Parathyroid adenoma (tissue), 2 donors: ENCODE results near the gene CCL5.

Experiments used
- H2AFZ ChIP-seq: fragments of 300-600 bp; sonication (generic); one replicate; pipeline ENCODE4 v1.7.0; 2017; ENCODE audit warnings: antibody characterized with exemption, mild to moderate bottlenecking
- H3K27ac ChIP-seq: fragments of 300-600 bp; sonication (generic); one replicate; pipeline ENCODE4 v1.7.0; 2017
- H3K27me3 ChIP-seq: fragments of 300-600 bp; sonication (generic); one replicate; pipeline ENCODE4 v1.7.0; 2017; ENCODE audit warnings: low read length; ENCODE audit not compliant: control insufficient read depth, insufficient read depth
- H3K36me3 ChIP-seq: fragments of 300-600 bp; sonication (generic); one replicate; pipeline ENCODE4 v1.7.0; 2017; ENCODE audit warnings: low read length; ENCODE audit not compliant: control insufficient read depth, insufficient read depth
- H3K4me1 ChIP-seq: fragments of 300-600 bp; sonication (generic); one replicate; pipeline ENCODE4 v1.7.0; 2017; ENCODE audit warnings: control low read depth
- H3K4me2 ChIP-seq: fragments of 300-600 bp; sonication (generic); one replicate; pipeline ENCODE4 v1.7.0; 2017; ENCODE audit warnings: low read length
- H3K4me3 ChIP-seq: fragments of 300-600 bp; sonication (generic); one replicate; pipeline ENCODE4 v1.7.0; 2017; ENCODE audit warnings: low read depth, low read length
- H3K79me2 ChIP-seq: fragments of 300-600 bp; sonication (generic); one replicate; pipeline ENCODE4 v1.7.0; 2017; ENCODE audit warnings: control low read depth
- H3K9ac ChIP-seq: fragments of 300-600 bp; sonication (generic); one replicate; pipeline ENCODE4 v1.7.0; 2017; ENCODE audit warnings: mild to moderate bottlenecking
- H3K9me3 ChIP-seq: fragments of 300-600 bp; sonication (generic); one replicate; pipeline ENCODE4 v1.7.0; 2017; ENCODE audit warnings: low read length; ENCODE audit not compliant: control insufficient read depth
- CTCF ChIP-seq: fragments of 300-600 bp; sonication (generic); IDR thresholded peaks from one replicate; pipeline ENCODE4 v1.7.0; 2017; ENCODE audit warnings: antibody characterized with exemption, mild to moderate bottlenecking
- donor health status: primary hyperparathyroidism.

The CCL5 gene

DNA sequence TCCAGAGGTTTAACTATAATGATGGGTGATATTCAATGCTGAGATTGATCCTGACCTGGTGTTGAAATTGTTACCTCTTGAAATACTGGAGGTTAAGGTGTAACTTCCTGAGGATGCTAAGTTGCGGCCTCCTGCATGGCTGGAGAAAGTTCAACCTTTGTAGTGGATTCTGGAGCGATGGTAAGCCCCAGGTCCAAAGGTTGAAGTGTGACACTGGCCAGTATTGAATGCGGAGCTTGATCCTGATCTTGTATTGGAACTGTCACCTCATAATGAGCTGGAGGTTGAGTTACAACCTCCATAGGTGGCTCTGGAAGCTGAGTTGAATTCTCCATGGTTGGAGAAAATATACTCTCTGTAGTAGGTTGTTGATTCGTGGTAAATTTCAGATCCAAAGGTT lies 33.4 kb upstream of the CCL5 start:
- no peak overlapping the region for H3K4me2 ChIP-seq
- no peaks in the 10 kb centered on the region for H3K27me3 ChIP-seq
- TF ChIP-seq CTCF = no peak
- no peaks in the 10 kb centered on the region for H3K4me1 ChIP-seq
- no peak overlapping the region for H2AFZ ChIP-seq
- no peak overlapping the region for H3K27ac ChIP-seq
- H3K36me3 ChIP-seq = no peaks in the 10 kb centered on the region
- H3K9me3 ChIP-seq = no peaks in the 10 kb centered on the region
- H3K79me2 ChIP-seq = no peaks in the 10 kb centered on the region
- H3K4me3 ChIP-seq = no peak overlapping the region
- H3K9ac ChIP-seq = no peak overlapping the region

GRCh38 chr17:35912942-35913341 lies 32.8 kb upstream of the CCL5 start:
- Histone ChIP-seq H3K36me3 (no peaks in the 10 kb centered on the region), H3K4me3 (no peak overlapping the region), H3K4me2 (no peak overlapping the region), H3K27me3 (no peaks in the 10 kb centered on the region), H3K9ac (no peak overlapping the region), H3K4me1 (no peaks in the 10 kb centered on the region), H2AFZ (no peak overlapping the region), H3K79me2 (no peaks in the 10 kb centered on the region), H3K9me3 (no peaks in the 10 kb centered on the region), H3K27ac (no peak overlapping the region)
- TF ChIP-seq CTCF = no peak

DNA sequence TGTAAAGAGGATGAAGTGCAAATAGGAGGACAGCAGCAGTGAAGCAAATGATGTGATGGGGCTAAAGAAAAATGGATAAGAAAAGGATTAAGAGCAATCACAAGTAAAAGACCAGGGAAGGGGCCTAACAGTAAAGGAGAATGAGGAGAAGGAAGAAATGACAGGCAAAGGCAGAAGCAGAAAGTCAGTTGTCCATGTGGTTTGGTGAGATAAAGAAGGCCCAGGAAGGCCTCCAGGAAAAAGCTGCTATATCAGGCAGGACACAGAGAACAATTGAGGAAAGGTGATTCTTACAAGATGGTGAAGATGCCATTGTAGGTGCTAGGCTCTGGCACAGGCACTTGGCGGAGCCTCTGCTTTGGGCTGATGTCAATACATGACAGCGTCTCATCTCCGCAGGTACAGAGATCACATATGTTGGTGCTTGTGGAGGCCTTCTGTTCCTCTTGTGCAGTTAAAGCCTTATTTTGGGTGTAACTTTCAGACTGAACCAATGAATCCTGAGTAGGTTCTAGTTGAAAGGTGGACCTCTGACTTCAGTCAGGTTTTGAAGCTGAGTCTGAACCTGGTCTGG lies 32.3 kb upstream of the CCL5 start:
- H3K36me3 ChIP-seq = no peaks in the 10 kb centered on the region
- no peak overlapping the region for H3K4me2 ChIP-seq
- no peaks in the 10 kb centered on the region for H3K79me2 ChIP-seq
- no peak overlapping the region for H3K4me3 ChIP-seq
- TF ChIP-seq CTCF = no peak
- no peak overlapping the region for H3K27ac ChIP-seq
- no peak overlapping the region for H3K9ac ChIP-seq
- no peak overlapping the region for H2AFZ ChIP-seq
- no peaks in the 10 kb centered on the region for H3K4me1 ChIP-seq
- H3K9me3 ChIP-seq = no peaks in the 10 kb centered on the region
- no peaks in the 10 kb centered on the region for H3K27me3 ChIP-seq

DNA sequence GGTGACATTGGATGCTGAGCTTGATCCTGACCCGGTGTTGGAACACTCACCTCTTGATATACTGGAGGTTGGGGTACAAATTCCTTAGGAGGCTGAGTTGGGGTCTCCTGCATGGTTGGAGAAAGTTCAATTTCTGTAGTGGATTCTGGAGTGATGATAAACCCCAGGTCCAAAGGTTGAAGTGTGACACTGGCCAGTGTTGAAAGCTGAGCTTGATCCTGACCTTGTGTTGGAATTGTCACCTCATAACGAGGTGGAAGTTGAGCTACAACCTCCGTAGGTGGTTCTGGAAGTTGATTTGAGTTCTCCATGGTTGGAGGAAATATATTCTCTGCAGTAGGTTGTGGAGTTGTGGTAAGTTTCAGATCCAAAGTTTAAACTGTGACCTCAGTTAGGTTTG lies 29.2 kb upstream of the CCL5 start:
- no peaks in the 10 kb centered on the region for H3K36me3 ChIP-seq
- H3K9me3 ChIP-seq = no peaks in the 10 kb centered on the region
- no peaks in the 10 kb centered on the region for H3K79me2 ChIP-seq
- no peak overlapping the region for H3K27ac ChIP-seq
- H3K4me3 ChIP-seq = no peak overlapping the region
- no peak overlapping the region for H3K4me2 ChIP-seq
- no peaks in the 10 kb centered on the region for H3K27me3 ChIP-seq
- H3K9ac ChIP-seq = no peak overlapping the region
- H3K4me1 ChIP-seq = no peaks in the 10 kb centered on the region
- TF ChIP-seq CTCF = no peak
- no peak overlapping the region for H2AFZ ChIP-seq

- H3K4me2 ChIP-seq = no peak overlapping the region
- no peak overlapping the region for H3K4me3 ChIP-seq
- no peak for TF ChIP-seq CTCF
- no peaks in the 10 kb centered on the region for H3K9me3 ChIP-seq
- H3K9ac ChIP-seq = no peak overlapping the region
- H3K27me3 ChIP-seq = no peaks in the 10 kb centered on the region
- H2AFZ ChIP-seq = no peak overlapping the region
- no peak overlapping the region for H3K27ac ChIP-seq
- no peaks in the 10 kb centered on the region for H3K4me1 ChIP-seq
- H3K36me3 ChIP-seq = no peaks in the 10 kb centered on the region
- no peaks in the 10 kb centered on the region for H3K79me2 ChIP-seq
These were observed 27.5 kb upstream of the CCL5 start for GRCh38 chr17:35907691-35908090.
